Measurements from ENCODE around the gene CLK3.

Gene CLK3

GRCh38 chr15:74615508-74616365, at the start of gene CLK3:
TSS of gene CLK3 (plus strand) at chr15:74615836. CDS start at chr15:74619197, 3,361 bp downstream.
- peak within 1 kb of the TSS; percentile 88 for H3K27ac ChIP-seq (ENCODE audit: low read depth, low read length)
- H4K20me1 ChIP-seq (ENCODE audit: low read depth, low read length), result peaks cover 15% of the 10 kb centered on the region; the same call in 1 of the 2 replicates
- TF ChIP-seq EZH2phosphoT487 (conservative IDR thresholded peaks at IDR 0.05; ENCODE audit: low read length), result no peak
- no peak for TF ChIP-seq CTCF (IDR thresholded peaks at IDR 0.05; ENCODE audit: insufficient read depth, low read length, poor library complexity, severe bottlenecking)

GRCh38 chr15:74568594-74568993, 47.0 kb upstream of the CLK3 start:
- H3K79me2 ChIP-seq (ENCODE audit: insufficient read depth, low read length), result no peaks in the 10 kb centered on the region
- H3K27ac ChIP-seq (ENCODE audit: low read depth, low read length), result no peak overlapping the region
- H3K4me2 ChIP-seq (ENCODE audit: low read depth, low read length, poor library complexity, severe bottlenecking), result no peak overlapping the region
- no peaks in the 10 kb centered on the region for H3F3A ChIP-seq (ENCODE audit: insufficient read depth)
- no peak overlapping the region for H3K4me3 ChIP-seq (ENCODE audit: insufficient read depth, low read length, poor library complexity, severe bottlenecking)
- TF ChIP-seq EZH2phosphoT487 (conservative IDR thresholded peaks at IDR 0.05; ENCODE audit: low read length) (no peak), CTCF (IDR thresholded peaks at IDR 0.05; ENCODE audit: insufficient read depth, low read length, poor library complexity, severe bottlenecking) (no peak)
- H3K27me3 ChIP-seq (ENCODE audit: low read length), result no peaks in the 10 kb centered on the region
- H3K9ac ChIP-seq (ENCODE audit: low read length), result no peak overlapping the region
- H4K20me1 ChIP-seq (ENCODE audit: low read depth, low read length), result no peaks in the 10 kb centered on the region
- H2AFZ ChIP-seq (ENCODE audit: low read depth, low read length, severe bottlenecking), result no peak overlapping the region
- no peaks in the 10 kb centered on the region for H3K36me3 ChIP-seq (ENCODE audit: low read length)
- H3K9me2 ChIP-seq (replicated peaks; ENCODE audit: insufficient read depth, low read length), result no peaks in the 10 kb centered on the region
- no peaks in the 10 kb centered on the region for H3K9me3 ChIP-seq (ENCODE audit: insufficient read depth, low read length)

More at GRCh38 chr15:74615508-74616365, at the start of gene CLK3:
- Histone ChIP-seq H3K9me2 (replicated peaks; ENCODE audit: insufficient read depth, low read length) (no peaks in the 10 kb centered on the region), H3F3A (ENCODE audit: insufficient read depth) (peaks cover 5% of the 10 kb centered on the region), H3K79me2 (ENCODE audit: insufficient read depth, low read length) (peaks cover 34% of the 10 kb centered on the region), H3K36me3 (ENCODE audit: low read length) (no peaks in the 10 kb centered on the region), H3K4me3 (ENCODE audit: insufficient read depth, low read length, poor library complexity, severe bottlenecking) (peak within 1 kb of the TSS; percentile 84), H2AFZ (ENCODE audit: low read depth, low read length, severe bottlenecking) (peak within 1 kb of the TSS; percentile 80), H3K9ac (ENCODE audit: low read length) (peak within 1 kb of the TSS; percentile 92), H3K27me3 (ENCODE audit: low read length) (no peaks in the 10 kb centered on the region), H3K9me3 (ENCODE audit: insufficient read depth, low read length) (no peaks in the 10 kb centered on the region), H3K4me2 (ENCODE audit: low read depth, low read length, poor library complexity, severe bottlenecking) (peak within 1 kb of the TSS; percentile 96)

DNA sequence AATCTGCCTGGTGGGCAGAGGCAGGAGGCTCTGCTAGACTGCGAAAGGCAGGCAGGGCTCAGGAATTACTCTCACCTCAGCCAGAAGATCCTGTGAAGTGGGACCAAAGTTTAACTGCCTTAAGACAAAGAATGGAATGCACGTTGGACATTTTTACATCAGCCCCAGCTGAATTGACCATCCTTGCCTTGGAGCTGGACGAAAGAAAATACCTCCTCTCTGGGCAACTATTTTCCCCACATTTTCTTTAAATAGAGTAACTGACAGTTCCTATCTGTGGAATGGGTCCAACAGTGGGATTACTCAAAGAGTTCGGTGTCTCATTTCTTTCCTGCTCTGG, 45.9 kb upstream of the CLK3 start:
- Histone ChIP-seq H3K9me3 (ENCODE audit: insufficient read depth, low read length) (no peaks in the 10 kb centered on the region), H3K9me2 (replicated peaks; ENCODE audit: insufficient read depth, low read length) (no peaks in the 10 kb centered on the region), H4K20me1 (ENCODE audit: low read depth, low read length) (no peaks in the 10 kb centered on the region), H2AFZ (ENCODE audit: low read depth, low read length, severe bottlenecking) (no peak overlapping the region), H3F3A (ENCODE audit: insufficient read depth) (no peaks in the 10 kb centered on the region), H3K36me3 (ENCODE audit: low read length) (no peaks in the 10 kb centered on the region), H3K4me3 (ENCODE audit: insufficient read depth, low read length, poor library complexity, severe bottlenecking) (no peak overlapping the region), H3K9ac (ENCODE audit: low read length) (no peak overlapping the region), H3K79me2 (ENCODE audit: insufficient read depth, low read length) (no peaks in the 10 kb centered on the region), H3K27me3 (ENCODE audit: low read length) (no peaks in the 10 kb centered on the region), H3K27ac (ENCODE audit: low read depth, low read length) (no peak overlapping the region), H3K4me2 (ENCODE audit: low read depth, low read length, poor library complexity, severe bottlenecking) (no peak overlapping the region)
- TF ChIP-seq EZH2phosphoT487 (conservative IDR thresholded peaks at IDR 0.05; ENCODE audit: low read length), result no peak
- TF ChIP-seq CTCF (IDR thresholded peaks at IDR 0.05; ENCODE audit: insufficient read depth, low read length, poor library complexity, severe bottlenecking), result no peak
